ENCODE measurements around the gene CEACAM3.

Gene CEACAM3

DNA sequence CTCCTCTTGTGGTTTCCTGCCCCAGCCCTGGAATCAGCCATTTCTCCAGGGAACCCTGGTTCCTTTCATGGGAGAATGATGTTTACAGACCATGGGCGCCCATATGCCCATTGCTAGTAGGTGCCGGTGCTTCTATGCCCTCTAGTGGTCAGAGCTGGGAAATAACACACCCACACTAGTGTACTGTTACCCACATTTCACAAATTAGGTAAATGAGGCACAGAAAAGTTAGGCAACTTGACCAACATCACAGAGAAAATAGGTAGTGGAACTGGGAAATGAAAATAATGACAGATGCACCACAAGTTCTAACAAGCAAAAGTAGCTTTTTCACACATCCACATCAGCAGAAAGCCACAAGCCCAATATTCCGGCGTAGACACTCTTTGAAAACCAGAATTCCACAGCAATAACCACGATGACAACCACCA lies 1.3 kb upstream of the CEACAM3 start:
- Histone ChIP-seq H3K9me3 (ENCODE audit: insufficient read depth, low read depth, low read length) (no peaks in the 10 kb centered on the region), H3K9ac (ENCODE audit: low read depth, low read length) (no peak overlapping the region), H3K36me3 (ENCODE audit: insufficient read depth, low read depth, low read length) (no peaks in the 10 kb centered on the region), H3K4me1 (ENCODE audit: insufficient read depth, low read length) (no peaks in the 10 kb centered on the region), H3K27me3 (ENCODE audit: insufficient read depth, low read length) (peaks cover 20% of the 10 kb centered on the region), H3K27ac (ENCODE audit: low read length) (no peak overlapping the region), H3K4me3 (ENCODE audit: low read length) (no peak overlapping the region)

DNA sequence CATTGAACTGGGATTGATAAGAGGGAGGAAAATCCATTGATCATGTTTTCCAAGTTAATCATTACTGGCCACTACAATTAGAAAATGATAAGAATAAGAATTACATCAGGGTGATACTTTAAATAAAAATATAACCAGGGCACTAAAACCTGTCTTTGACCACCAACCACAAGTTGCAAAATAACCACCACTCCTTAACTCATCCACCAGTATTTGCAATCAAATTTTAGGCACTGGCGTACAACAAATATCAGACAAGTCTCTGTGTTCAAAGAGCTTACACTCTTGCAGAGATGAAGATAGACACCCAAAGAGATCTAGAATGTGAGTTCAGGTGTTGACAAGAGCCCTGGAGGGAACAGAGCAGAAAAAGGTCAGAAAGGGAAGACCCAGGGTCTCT lies 514 bp downstream of the CEACAM3 start:
- Histone ChIP-seq H3K9me3 (ENCODE audit: insufficient read depth, low read depth, low read length) (no peaks in the 10 kb centered on the region; the same call in 1 of the 2 replicates), H3K36me3 (ENCODE audit: insufficient read depth, low read depth, low read length) (no peaks in the 10 kb centered on the region), H3K9ac (ENCODE audit: low read depth, low read length) (no peak overlapping the region), H3K27me3 (ENCODE audit: insufficient read depth, low read length) (peaks cover 15% of the 10 kb centered on the region), H3K4me3 (ENCODE audit: low read length) (no peak overlapping the region), H3K27ac (ENCODE audit: low read length) (no peak overlapping the region), H3K4me1 (ENCODE audit: insufficient read depth, low read length) (no peaks in the 10 kb centered on the region)

DNA sequence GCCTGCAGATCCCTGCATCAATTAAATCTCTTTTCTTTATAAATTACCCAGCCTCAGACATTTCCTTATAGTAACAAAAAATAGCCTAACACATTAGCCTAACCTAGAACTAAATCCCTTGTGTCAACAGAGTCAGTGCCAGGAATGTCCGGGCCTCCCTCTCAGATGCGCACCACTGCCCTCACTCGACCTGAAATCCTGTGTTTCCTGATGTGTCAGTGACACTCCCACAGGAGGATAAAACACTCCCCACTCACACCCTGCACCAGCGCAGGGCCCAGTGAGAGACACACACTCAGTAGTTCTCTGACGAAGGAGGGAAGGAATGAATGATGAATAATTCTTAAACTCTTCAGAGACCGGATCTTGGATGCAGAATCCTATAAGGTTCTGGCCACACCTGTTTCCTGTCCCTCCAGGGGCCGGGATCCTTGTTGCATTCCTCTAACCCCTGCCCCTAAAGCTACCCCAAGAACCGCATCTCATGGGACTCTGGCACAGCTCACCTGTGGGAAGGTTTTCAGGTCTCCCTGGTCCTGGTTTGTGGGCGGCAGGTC lies 3.1 kb downstream of the CEACAM3 start:
- H3K9ac ChIP-seq (ENCODE audit: low read depth, low read length) = no peak overlapping the region
- H3K4me1 ChIP-seq (ENCODE audit: insufficient read depth, low read length) = no peaks in the 10 kb centered on the region
- H3K36me3 ChIP-seq (ENCODE audit: insufficient read depth, low read depth, low read length) = no peaks in the 10 kb centered on the region
- no peaks in the 10 kb centered on the region; the same call in 1 of the 2 replicates for H3K9me3 ChIP-seq (ENCODE audit: insufficient read depth, low read depth, low read length)
- no peak overlapping the region for H3K4me3 ChIP-seq (ENCODE audit: low read length)
- H3K27ac ChIP-seq (ENCODE audit: low read length) = no peak overlapping the region
- H3K27me3 ChIP-seq (ENCODE audit: insufficient read depth, low read length) = peaks cover 6% of the 10 kb centered on the region; the same call in 1 of the 2 replicates

DNA sequence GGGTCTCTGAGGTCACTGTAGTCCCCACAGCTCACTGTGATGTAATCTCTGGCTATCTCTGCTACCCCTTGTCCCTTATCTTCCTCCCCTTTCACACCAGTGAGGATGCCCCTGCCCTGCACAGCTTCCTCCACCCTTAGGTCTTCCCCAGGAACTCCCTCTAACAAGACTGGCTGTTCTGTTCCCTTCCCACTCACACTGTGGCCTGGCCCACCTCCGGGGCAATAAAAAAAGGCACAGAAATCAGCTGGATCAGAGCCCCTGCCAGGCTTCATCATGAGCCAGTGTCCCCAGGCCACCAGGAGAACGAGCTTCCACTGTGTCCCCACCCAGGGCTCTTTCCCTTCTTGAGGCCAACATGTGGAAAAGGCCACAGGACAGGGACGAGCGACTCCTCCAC lies 4.6 kb downstream of the CEACAM3 start:
- Histone ChIP-seq H3K36me3 (ENCODE audit: insufficient read depth, low read depth, low read length) (no peaks in the 10 kb centered on the region), H3K27me3 (ENCODE audit: insufficient read depth, low read length) (peaks cover 6% of the 10 kb centered on the region; the same call in 1 of the 2 replicates), H3K9me3 (ENCODE audit: insufficient read depth, low read depth, low read length) (no peaks in the 10 kb centered on the region; the same call in 1 of the 2 replicates), H3K9ac (ENCODE audit: low read depth, low read length) (no peak overlapping the region), H3K27ac (ENCODE audit: low read length) (no peak overlapping the region), H3K4me1 (ENCODE audit: insufficient read depth, low read length) (no peaks in the 10 kb centered on the region), H3K4me3 (ENCODE audit: low read length) (no peak overlapping the region)

DNA sequence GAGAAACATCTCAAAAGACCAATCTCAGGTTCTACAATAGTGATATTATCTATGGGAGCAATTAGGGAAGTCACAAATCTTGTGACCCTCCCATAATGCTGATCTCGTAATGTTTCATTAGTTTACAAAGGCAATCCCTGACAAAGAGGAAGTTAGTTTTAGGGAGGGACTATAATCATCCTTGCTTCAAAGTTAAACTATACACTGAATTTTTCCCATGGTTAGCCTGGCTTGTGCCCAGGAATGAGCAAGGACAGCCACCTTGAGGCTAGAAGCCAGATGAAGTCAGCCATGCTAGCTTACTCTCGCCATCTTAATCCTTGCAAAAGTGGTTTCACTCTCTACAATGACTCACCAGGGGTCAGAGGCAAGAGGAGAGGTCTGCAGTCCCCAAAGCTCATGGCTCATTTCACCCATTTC lies 5.4 kb downstream of the CEACAM3 start:
- H3K9ac ChIP-seq (ENCODE audit: low read depth, low read length) = no peak overlapping the region
- H3K36me3 ChIP-seq (ENCODE audit: insufficient read depth, low read depth, low read length) = no peaks in the 10 kb centered on the region
- H3K27me3 ChIP-seq (ENCODE audit: insufficient read depth, low read length) = peaks cover 3% of the 10 kb centered on the region; the same call in 1 of the 2 replicates
- H3K4me1 ChIP-seq (ENCODE audit: insufficient read depth, low read length) = no peaks in the 10 kb centered on the region
- H3K4me3 ChIP-seq (ENCODE audit: low read length) = no peak overlapping the region
- H3K27ac ChIP-seq (ENCODE audit: low read length) = no peak overlapping the region
- H3K9me3 ChIP-seq (ENCODE audit: insufficient read depth, low read depth, low read length) = no peaks in the 10 kb centered on the region; the same call in 1 of the 2 replicates

DNA sequence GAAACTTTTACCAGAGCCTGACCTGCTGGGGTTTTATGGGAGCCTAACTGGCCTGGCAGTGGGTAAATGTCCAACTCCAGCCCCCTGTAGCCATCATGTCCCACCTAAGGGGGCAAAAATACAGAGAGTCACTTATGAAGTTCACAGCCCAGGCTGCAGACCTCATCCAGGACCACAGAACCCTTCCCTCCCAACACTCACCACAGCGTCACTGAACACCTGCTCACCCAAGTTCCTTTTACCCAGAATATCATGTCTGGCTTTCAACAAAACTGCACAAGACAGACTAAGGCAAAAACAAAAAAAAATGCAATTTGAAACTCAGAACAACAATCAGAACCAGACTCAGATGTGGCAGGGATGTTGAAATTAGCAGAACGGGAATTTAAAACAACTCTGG lies 6.4 kb downstream of the CEACAM3 start:
- Histone ChIP-seq H3K36me3 (ENCODE audit: insufficient read depth, low read depth, low read length) (no peaks in the 10 kb centered on the region), H3K27me3 (ENCODE audit: insufficient read depth, low read length) (no peaks in the 10 kb centered on the region; the same call in 1 of the 2 replicates), H3K9me3 (ENCODE audit: insufficient read depth, low read depth, low read length) (no peaks in the 10 kb centered on the region; the same call in 1 of the 2 replicates), H3K27ac (ENCODE audit: low read length) (no peak overlapping the region), H3K9ac (ENCODE audit: low read depth, low read length) (no peak overlapping the region), H3K4me1 (ENCODE audit: insufficient read depth, low read length) (no peaks in the 10 kb centered on the region), H3K4me3 (ENCODE audit: low read length) (no peak overlapping the region)

DNA sequence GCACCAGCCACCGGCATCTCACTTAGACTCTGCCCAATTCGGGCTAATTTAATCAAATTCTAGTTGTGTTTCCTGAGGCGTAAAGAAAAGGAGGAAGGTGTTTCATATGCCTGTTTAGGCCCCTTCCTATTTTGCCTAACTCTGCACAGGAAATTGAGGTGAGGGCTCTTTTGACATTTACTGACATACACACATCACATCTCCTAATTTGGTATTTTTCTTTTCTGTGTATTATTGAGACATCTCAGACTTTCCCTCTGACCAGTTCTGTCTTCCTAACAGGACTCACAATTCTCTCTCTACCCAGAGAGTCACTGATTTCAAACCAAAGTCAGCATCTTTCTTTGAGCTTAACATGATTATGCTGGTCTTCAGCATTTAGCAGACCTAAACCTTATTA lies 7.9 kb downstream of the CEACAM3 start:
- no peak overlapping the region for H3K4me3 ChIP-seq (ENCODE audit: low read length)
- H3K27me3 ChIP-seq (ENCODE audit: insufficient read depth, low read length) = no peaks in the 10 kb centered on the region; the same call in 1 of the 2 replicates
- H3K4me1 ChIP-seq (ENCODE audit: insufficient read depth, low read length) = no peaks in the 10 kb centered on the region
- no peaks in the 10 kb centered on the region; the same call in 1 of the 2 replicates for H3K9me3 ChIP-seq (ENCODE audit: insufficient read depth, low read depth, low read length)
- no peaks in the 10 kb centered on the region for H3K36me3 ChIP-seq (ENCODE audit: insufficient read depth, low read depth, low read length)
- no peak overlapping the region for H3K27ac ChIP-seq (ENCODE audit: low read length)
- H3K9ac ChIP-seq (ENCODE audit: low read depth, low read length) = no peak overlapping the region

DNA sequence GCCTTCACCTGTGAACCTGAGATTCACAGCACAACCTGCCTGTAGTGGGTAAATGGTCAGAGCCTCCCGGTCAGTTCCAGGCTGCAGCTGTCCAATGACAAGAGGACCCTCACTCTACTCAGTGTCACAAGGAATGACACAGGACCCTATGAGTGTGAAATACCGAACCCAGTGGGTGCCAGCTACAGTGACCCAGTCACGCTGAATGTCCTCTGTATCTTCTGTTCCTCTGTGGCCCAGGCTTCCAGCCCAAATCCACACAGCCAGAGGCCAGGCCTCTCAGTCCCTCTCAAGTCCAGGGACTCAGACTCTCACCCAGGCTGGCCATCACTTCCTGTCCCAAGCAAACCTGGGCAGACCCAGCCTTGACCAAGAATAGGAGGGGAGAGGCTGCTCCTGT lies 10.8 kb downstream of the CEACAM3 start:
- Histone ChIP-seq H3K4me1 (ENCODE audit: insufficient read depth, low read length) (no peaks in the 10 kb centered on the region), H3K9me3 (ENCODE audit: insufficient read depth, low read depth, low read length) (no peaks in the 10 kb centered on the region), H3K36me3 (ENCODE audit: insufficient read depth, low read depth, low read length) (no peaks in the 10 kb centered on the region), H3K9ac (ENCODE audit: low read depth, low read length) (no peak overlapping the region), H3K4me3 (ENCODE audit: low read length) (no peak overlapping the region), H3K27me3 (ENCODE audit: insufficient read depth, low read length) (no peaks in the 10 kb centered on the region; the same call in 1 of the 2 replicates), H3K27ac (ENCODE audit: low read length) (no peak overlapping the region)

DNA sequence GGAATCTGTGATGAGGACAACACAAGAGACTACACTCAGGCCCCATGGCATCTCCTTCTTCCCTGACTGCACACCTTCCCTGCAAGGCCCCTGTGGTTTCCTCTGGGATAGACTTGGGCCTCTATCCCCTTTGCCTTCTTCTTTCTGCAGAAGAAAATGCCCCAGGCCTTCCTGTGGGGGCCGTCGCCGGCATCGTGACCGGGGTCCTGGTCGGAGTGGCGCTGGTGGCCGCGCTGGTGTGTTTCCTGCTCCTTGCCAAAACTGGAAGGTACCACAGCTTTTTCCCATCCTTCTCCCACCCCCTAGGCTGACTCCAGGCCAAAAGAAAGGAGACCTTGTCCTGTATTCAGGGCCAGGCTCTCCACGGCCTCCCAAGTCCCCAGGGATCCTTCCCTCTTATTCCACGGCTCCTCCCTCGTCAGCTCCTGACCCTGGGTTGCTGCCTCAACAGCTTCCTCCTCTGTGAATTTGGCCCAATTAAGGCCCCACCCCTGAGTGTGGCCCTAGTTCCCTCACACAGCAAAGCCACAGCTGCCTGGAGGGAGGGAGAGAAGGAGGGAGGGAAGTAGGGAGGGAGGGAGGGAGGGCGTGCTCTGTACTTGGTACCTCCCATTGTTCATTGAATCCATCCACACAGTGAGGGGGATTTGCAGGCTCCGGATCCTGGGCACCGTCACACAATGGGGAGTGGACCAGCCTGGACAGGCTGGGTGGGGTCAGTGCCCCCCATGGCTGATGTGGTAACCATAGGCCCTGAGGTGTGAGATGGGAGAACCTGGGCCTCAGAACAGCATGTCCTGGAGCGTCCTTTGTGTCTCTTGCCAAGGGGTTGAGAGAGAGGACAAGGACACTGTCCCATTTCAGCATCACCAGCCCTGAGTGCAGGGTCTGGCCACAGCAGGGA lies 12.5 kb downstream of the CEACAM3 start:
- Histone ChIP-seq H3K4me1 (ENCODE audit: insufficient read depth, low read length) (no peaks in the 10 kb centered on the region), H3K9me3 (ENCODE audit: insufficient read depth, low read depth, low read length) (no peaks in the 10 kb centered on the region), H3K4me3 (ENCODE audit: low read length) (no peak overlapping the region), H3K27me3 (ENCODE audit: insufficient read depth, low read length) (no peaks in the 10 kb centered on the region; the same call in 1 of the 2 replicates), H3K9ac (ENCODE audit: low read depth, low read length) (no peak overlapping the region), H3K27ac (ENCODE audit: low read length) (no peak overlapping the region), H3K36me3 (ENCODE audit: insufficient read depth, low read depth, low read length) (no peaks in the 10 kb centered on the region)

DNA sequence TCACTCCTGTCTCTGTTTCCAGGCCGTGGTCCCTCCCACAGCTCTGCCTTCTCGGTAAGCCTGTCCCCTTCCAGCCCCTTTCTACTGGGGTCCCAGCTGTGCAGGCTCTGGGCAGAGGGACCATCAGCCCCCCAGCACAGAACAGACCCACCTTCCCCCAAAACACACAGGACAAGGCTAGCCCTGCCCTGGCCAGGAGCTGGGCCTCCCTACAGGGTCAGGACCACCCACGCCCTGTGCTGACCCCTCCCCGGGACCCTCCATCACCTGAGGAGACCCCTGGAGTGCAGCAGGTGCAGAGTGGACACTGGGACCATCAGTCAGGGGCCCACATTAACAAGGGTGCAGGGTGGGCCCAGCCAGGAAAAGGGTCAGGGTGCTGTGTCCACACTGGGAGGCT lies 13.9 kb downstream of the CEACAM3 start:
- Histone ChIP-seq H3K4me1 (ENCODE audit: insufficient read depth, low read length) (no peaks in the 10 kb centered on the region), H3K9me3 (ENCODE audit: insufficient read depth, low read depth, low read length) (no peaks in the 10 kb centered on the region), H3K9ac (ENCODE audit: low read depth, low read length) (no peak overlapping the region), H3K27ac (ENCODE audit: low read length) (no peak overlapping the region), H3K4me3 (ENCODE audit: low read length) (no peak overlapping the region), H3K27me3 (ENCODE audit: insufficient read depth, low read length) (no peaks in the 10 kb centered on the region), H3K36me3 (ENCODE audit: insufficient read depth, low read depth, low read length) (no peaks in the 10 kb centered on the region)

DNA sequence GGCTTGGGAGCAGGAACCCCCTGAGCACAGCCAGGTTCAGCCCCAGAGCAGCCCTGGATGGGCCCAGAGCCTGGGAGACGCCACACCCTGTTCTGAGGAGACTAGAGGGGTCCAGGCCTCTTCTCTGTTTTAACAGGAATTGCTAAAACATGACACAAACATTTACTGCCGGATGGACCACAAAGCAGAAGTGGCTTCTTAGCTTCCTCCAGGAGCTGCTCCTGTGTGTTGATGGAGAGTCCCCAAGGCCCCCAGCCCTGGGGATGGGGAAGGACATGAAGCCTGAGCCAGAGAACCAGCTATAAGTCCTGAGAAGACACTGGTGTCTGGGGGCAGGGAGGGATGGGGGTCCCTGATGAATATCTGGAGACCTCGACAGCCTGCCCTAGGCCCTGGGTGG lies 14.6 kb downstream of the CEACAM3 start:
- Histone ChIP-seq H3K9ac (ENCODE audit: low read depth, low read length) (no peak overlapping the region), H3K36me3 (ENCODE audit: insufficient read depth, low read depth, low read length) (no peaks in the 10 kb centered on the region), H3K4me1 (ENCODE audit: insufficient read depth, low read length) (no peaks in the 10 kb centered on the region), H3K9me3 (ENCODE audit: insufficient read depth, low read depth, low read length) (no peaks in the 10 kb centered on the region), H3K4me3 (ENCODE audit: low read length) (no peak overlapping the region), H3K27ac (ENCODE audit: low read length) (no peak overlapping the region), H3K27me3 (ENCODE audit: insufficient read depth, low read length) (no peaks in the 10 kb centered on the region)

DNA sequence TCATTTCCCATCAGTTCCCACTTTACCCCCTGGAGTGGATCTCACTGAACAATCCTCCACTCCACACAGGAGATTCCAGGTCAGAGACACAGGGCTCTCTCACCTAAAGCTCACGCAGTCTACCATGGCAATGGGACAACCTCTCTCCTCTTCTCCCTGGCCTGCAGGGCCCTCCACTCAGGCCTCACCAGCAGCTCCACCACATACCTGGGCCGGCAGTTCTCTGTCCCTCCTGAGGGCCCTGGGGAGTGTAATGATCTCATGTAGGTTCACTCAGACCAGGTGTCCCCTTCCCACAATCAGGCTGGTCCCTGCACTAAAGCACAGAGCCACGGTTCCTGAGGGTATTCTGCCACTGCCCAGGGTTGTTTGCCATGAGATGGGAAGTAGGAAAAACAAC lies 15.6 kb downstream of the CEACAM3 start:
- Histone ChIP-seq H3K27me3 (ENCODE audit: insufficient read depth, low read length) (no peaks in the 10 kb centered on the region), H3K36me3 (ENCODE audit: insufficient read depth, low read depth, low read length) (no peaks in the 10 kb centered on the region), H3K9ac (ENCODE audit: low read depth, low read length) (no peak overlapping the region), H3K4me3 (ENCODE audit: low read length) (no peak overlapping the region), H3K27ac (ENCODE audit: low read length) (no peak overlapping the region), H3K9me3 (ENCODE audit: insufficient read depth, low read depth, low read length) (no peaks in the 10 kb centered on the region), H3K4me1 (ENCODE audit: insufficient read depth, low read length) (no peaks in the 10 kb centered on the region)
